CD4-positive, alpha-beta T cell (primary cell): Measurements from ENCODE around the gene MAD2L2. TPM values are rescaled to one million over a fixed set of nuclear protein-coding genes. Genes with fewer than 3 reads are reported as not detected.

Source experiments
- ATAC-seq: fragments of 200-7000 bp; cut with Tn5 transposase; one replicate; pipeline ENCODE4 v1.10.0; 2022; ENCODE audit warnings: mild to moderate bottlenecking; ENCODE audit not compliant: poor library complexity
- CTCF ChIA-PET: fragments of 350-600 bp; sonication (Branson Sonifier 250); formaldehyde crosslinking; loops from one replicate; lab custom pipeline; 2021; ENCODE audit warnings: antibody characterized with exemption, inconsistent platforms; lab: Charles Lee
- POLR2A ChIA-PET: fragments of 350-600 bp; sonication (Branson Sonifier 250); formaldehyde crosslinking; loops from one replicate; lab custom pipeline; 2021; ENCODE audit warnings: antibody characterized with exemption, inconsistent platforms; lab: Charles Lee
- DNase-seq, 14 experiments: peaks; one replicate each; pipeline ENCODE4 v3.0.0-alpha.2; 2013 to 2020; ENCODE audit warnings: mixed read lengths in 2 of 14
- H3K27ac ChIP-seq, 2 donors: one replicate each; pipeline versions ENCODE4 v1.5.1 to v1.7.0; 2013; ENCODE audit warnings: low read length in 2 of 2, low read depth in 1 of 2, mild to moderate bottlenecking in 1 of 2
- H3K27me3 ChIP-seq, 2 experiments: 1 replicate in 1 of 2; 2 replicates in 1 of 2; pipeline versions ENCODE4 v1.6.1 to v1.7.0; 2013; ENCODE audit warnings: low read length in 2 of 2, control low read depth in 1 of 2, mild to moderate bottlenecking in 1 of 2, moderate library complexity in 1 of 2; ENCODE audit not compliant: insufficient read depth in 2 of 2, control insufficient read depth in 1 of 2
- H3K36me3 ChIP-seq: one replicate; pipeline ENCODE4 v1.6.1; 2013; ENCODE audit warnings: low read length, control low read depth; ENCODE audit not compliant: insufficient read depth
- H3K4me1 ChIP-seq: one replicate; pipeline ENCODE4 v1.6.1; 2013; ENCODE audit warnings: low read length, control low read depth; ENCODE audit not compliant: insufficient read depth
- H3K4me3 ChIP-seq: one replicate; pipeline ENCODE4 v1.5.1; 2013; ENCODE audit warnings: mild to moderate bottlenecking, low read length, moderate library complexity
- H3K9me3 ChIP-seq, 2 experiments: 1 replicate in 1 of 2; 2 replicates in 1 of 2; pipeline versions ENCODE4 v1.6.1 to v1.7.0; 2013; ENCODE audit warnings: low read length in 2 of 2, mild to moderate bottlenecking in 2 of 2, control low read depth in 1 of 2, moderate library complexity in 1 of 2; ENCODE audit not compliant: control insufficient read depth in 1 of 2, insufficient read depth in 1 of 2
- H3K27ac Mint-ChIP-seq: one replicate; pipeline ENCODE4 v1.8.0; 2020; ENCODE audit warnings: mixed read lengths
- H3K27me3 Mint-ChIP-seq: one replicate; pipeline ENCODE4 v1.8.0; 2021; ENCODE audit warnings: mixed read lengths
- H3K36me3 Mint-ChIP-seq: one replicate; pipeline ENCODE4 v1.8.0; 2021; ENCODE audit warnings: low read depth, mixed read lengths
- H3K4me1 Mint-ChIP-seq: one replicate; pipeline ENCODE4 v1.8.0; 2021; ENCODE audit warnings: low read depth, mixed read lengths
- H3K4me3 Mint-ChIP-seq: one replicate; pipeline ENCODE4 v1.8.0; 2020; ENCODE audit warnings: mild to moderate bottlenecking, mixed read lengths
- H3K9me3 Mint-ChIP-seq: one replicate; pipeline ENCODE4 v1.8.0; 2020; ENCODE audit warnings: mixed read lengths
- CTCF ChIP-seq: fragments of 200-600 bp; IDR thresholded peaks from one replicate; pipeline ENCODE4 v1.8.0; 2022; ENCODE audit warnings: antibody characterized with exemption, mild to moderate bottlenecking
- intact Hi-C, 2 experiments: fragments of 100-400 bp; cut with DNase I in 1 of 2; cut with micrococcal nuclease in 1 of 2; formaldehyde crosslinking; loops; one replicate each; pipeline versions ENCODE4 v1.15.1 to v1.9.0; 2023 to 2025; cut with DNase I, micrococcal nuclease
- total RNA-seq, 174 experiments: library from RNA in 2 of 174; stranded (reverse) in 2 of 174; gene quantifications; one replicate each; pipeline ENCODE4 v1.2.3 and lab custom pipeline; 2021 to 2026

MAD2L2 gene
- total RNA-seq, 2 experiments from 2014 or later = 24.6 to 28.3 TPM

- Histone ChIP-seq H3K27me3 (peaks cover 7 to 19% of the 10 kb centered on the region in 2 experiments), H3K4me1 (peaks cover 16% of the 10 kb centered on the region), H3K27ac (no peak overlapping the region), H3K4me3 (no peak overlapping the region), H3K36me3 (no peaks in the 10 kb centered on the region), H3K9me3 (no peaks in the 10 kb centered on the region)
- CTCF ChIA-PET = interaction anchor here (1.3 kb wide), 1 partner anchor 39 kb away, joined by 3 read pairs; no protein-coding TSS in a partner anchor
- no peak for DNase-seq
- H3K9me3 Mint-ChIP-seq = no peaks in the 10 kb centered on the region
- H3K27ac Mint-ChIP-seq = no peak overlapping the region
- H3K4me1 Mint-ChIP-seq = peaks cover 13% of the 10 kb centered on the region
- intact Hi-C loops = no loop called here
- peaks cover 24% of the 10 kb centered on the region for H3K27me3 Mint-ChIP-seq
- no peak overlapping the region for H3K4me3 Mint-ChIP-seq
- POLR2A ChIA-PET = interaction anchor here (1.5 kb wide), 1 partner anchor 20 kb away, joined by 4 read pairs; no protein-coding TSS in a partner anchor
- peaks cover 6% of the 10 kb centered on the region for H3K36me3 Mint-ChIP-seq
- TF ChIP-seq CTCF = no peak
- ATAC-seq = no peak
Observed at GRCh38 chr1:11685210-11685752, 4.3 kb upstream of the MAD2L2 start.

- no peaks in the 10 kb centered on the region for H3K36me3 ChIP-seq
- H3K9me3 ChIP-seq = no peaks in the 10 kb centered on the region
- no peak overlapping the region for H3K27ac Mint-ChIP-seq
- H3K27ac ChIP-seq = no peak overlapping the region
- no peaks in the 10 kb centered on the region for H3K9me3 Mint-ChIP-seq
- ChIA-PET POLR2A (no interaction called here), CTCF (no interaction called here)
- no peak overlapping the region for H3K4me3 Mint-ChIP-seq
- H3K4me3 ChIP-seq = no peak overlapping the region
- peaks cover 17% of the 10 kb centered on the region for H3K4me1 Mint-ChIP-seq
- intact Hi-C loops = loop anchor here in 1 of 2 experiments (5.0 kb wide), 1 partner anchor 48 kb away; no protein-coding TSS in a partner anchor
- TF ChIP-seq CTCF = no peak
- H3K36me3 Mint-ChIP-seq = peaks cover 6% of the 10 kb centered on the region
- no peak for ATAC-seq
- DNase-seq = no peak
- H3K4me1 ChIP-seq = peaks cover 26% of the 10 kb centered on the region
- H3K27me3 Mint-ChIP-seq = peaks cover 15% of the 10 kb centered on the region
- H3K27me3 ChIP-seq = peaks cover 6 to 11% of the 10 kb centered on the region in 2 experiments
Observed at GRCh38 chr1:11684070-11684469, 3.1 kb upstream of the MAD2L2 start.

- Mint-ChIP-seq H3K4me1 (peaks cover 22% of the 10 kb centered on the region), H3K4me3 (no peak overlapping the region), H3K27me3 (peaks cover 7% of the 10 kb centered on the region), H3K9me3 (no peaks in the 10 kb centered on the region), H3K27ac (no peak overlapping the region), H3K36me3 (peaks cover 6% of the 10 kb centered on the region)
- ATAC-seq = no peak
- H3K27ac ChIP-seq = no peak overlapping the region
- DNase-seq = no peak
- POLR2A ChIA-PET = interaction anchor here (2.2 to 3.5 kb wide), 3 partner anchors 8 to 37 kb away, joined by 11 to 42 read pairs (median 23); partner anchors contain the start of genes DRAXIN and FBXO6
- H3K27me3 ChIP-seq = peaks cover 0 to 2% of the 10 kb centered on the region in 2 experiments
- H3K4me1 ChIP-seq = peaks cover 26% of the 10 kb centered on the region
- no peak overlapping the region for H3K4me3 ChIP-seq
- CTCF ChIA-PET = interaction anchor here (0.8 to 3.3 kb wide), 3 partner anchors 18 to 37 kb away, joined by 3 to 16 read pairs (median 16); partner anchors contain the start of gene FBXO6
- H3K9me3 ChIP-seq = no peaks in the 10 kb centered on the region
- H3K36me3 ChIP-seq = no peaks in the 10 kb centered on the region
- intact Hi-C loops = loop anchor here in 1 of 2 experiments (5.0 kb wide), 1 partner anchor 50 kb away; no protein-coding TSS in a partner anchor
- TF ChIP-seq CTCF = no peak
Observed at GRCh38 chr1:11682799-11683198, 1.9 kb upstream of the MAD2L2 start.
